Left ventricle myocardium superior (tissue), 1 donor: ENCODE data around the gene ALDH1A2. TPM values are rescaled to one million over a fixed set of nuclear protein-coding genes. Genes with fewer than 3 reads are reported as not detected.
A peak's percentile ranks its signal among the peaks of the same experiment; 100 is the strongest.

Experiments
- ATAC-seq: fragments of 200-7000 bp; cut with Tn5 transposase; one replicate; pipeline ENCODE4 v1.9.1; 2020; ENCODE audit warnings: mild to moderate bottlenecking, moderate library complexity
- DNase-seq: peaks from one replicate; pipeline ENCODE4 v3.0.0-alpha.2; 2020
- intact Hi-C: fragments of 100-400 bp; cut with micrococcal nuclease; formaldehyde crosslinking; loops from one replicate; pipeline ENCODE4 v1.11.0; 2022
- total RNA-seq: library from RNA; stranded (reverse); fragmentation: NEBNext Ultra II Directional; extraction: Animal tissue kit (Norgen Biotek cat#: 25700); gene quantifications from one replicate; pipeline ENCODE4 v1.2.1, GENCODE V29; 2021
- donor health status: DM: no; HTN: yes; CAD: no; lungs with severe emphysema.

The ALDH1A2 gene
- total RNA-seq, 1 donor from 2014 or later = 10.4 TPM

DNA sequence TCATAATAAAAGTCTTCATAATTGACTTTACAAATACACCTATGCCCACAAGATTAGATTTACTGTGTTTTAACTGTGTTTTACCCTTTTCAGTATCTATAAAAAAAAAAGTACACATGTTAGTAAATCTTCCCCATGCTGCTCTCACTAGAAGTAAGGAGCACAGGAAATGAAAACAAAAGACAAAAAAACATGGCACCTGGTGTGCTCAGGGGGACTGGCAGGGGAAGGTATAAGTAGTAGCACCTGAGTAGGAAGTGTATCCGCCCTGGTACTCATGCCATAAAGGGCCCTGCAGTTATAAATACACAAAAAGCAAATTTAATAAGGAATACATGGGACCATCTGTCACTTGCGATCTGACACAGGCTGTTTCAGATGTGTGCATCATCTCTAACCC, 8.9 kb upstream of the ALDH1A2 start:
- ATAC-seq (no peak), DNase-seq (no peak)
- intact Hi-C loops = loop anchor here (5.0 kb wide), 1 partner anchor 317 kb away; no protein-coding TSS in a partner anchor

DNA sequence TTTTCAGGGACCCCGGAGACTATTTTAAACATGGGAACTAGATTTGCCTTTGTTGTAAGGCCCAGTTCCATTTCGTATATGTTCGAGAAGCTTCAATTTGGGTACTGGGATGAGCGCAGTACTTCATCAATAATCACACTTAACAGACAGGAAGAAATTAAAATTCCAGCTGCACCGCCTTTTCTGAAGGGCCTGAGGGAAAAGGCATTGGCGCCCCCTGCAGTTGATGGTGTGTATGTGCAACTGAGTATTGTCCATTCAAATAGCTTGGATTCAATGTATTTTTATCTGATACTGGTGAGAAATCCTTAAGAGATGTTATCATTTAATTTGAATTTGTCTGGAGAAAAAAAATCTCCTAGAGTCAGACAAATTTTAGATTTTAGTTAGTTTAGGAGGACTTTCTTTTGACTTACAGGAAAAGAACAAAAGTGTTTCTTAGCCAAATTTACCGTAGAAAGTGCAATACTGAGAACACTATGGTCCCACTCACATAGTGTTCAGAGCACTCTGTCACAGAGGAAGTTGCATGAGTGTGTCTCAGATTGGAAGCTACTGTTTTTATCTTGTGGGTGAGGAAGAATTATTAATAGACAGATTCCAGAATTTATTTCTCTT, 5.4 kb upstream of the ALDH1A2 start:
- DNase-seq = peak; percentile 65
- intact Hi-C loops = loop anchor here (5.0 kb wide), 1 partner anchor 314 kb away; no protein-coding TSS in a partner anchor
- ATAC-seq = no peak

DNA sequence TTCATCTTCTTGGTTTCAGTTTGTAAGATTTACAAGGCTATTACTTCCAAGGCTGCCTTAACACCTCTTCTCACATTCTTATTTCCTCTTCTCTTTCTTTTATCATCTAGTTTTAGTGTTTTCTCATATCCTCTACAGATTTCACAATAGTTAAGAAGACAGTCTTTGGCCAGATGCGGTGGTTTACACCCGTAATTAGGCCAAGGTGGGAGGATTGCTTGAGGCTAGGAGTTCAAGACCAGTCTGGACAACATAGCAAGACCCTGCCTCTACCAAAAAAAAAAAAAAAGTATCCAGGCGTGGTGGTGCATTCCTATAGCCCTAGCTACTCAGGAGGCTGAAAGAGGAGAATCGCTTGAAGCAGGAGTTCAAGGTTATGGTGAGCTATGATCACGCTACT, 3.5 kb upstream of the ALDH1A2 start:
- DNase-seq (no peak), ATAC-seq (no peak)
- intact Hi-C loops = loop anchor here (5.0 kb wide), 1 partner anchor 202 kb away; no protein-coding TSS in a partner anchor

DNA sequence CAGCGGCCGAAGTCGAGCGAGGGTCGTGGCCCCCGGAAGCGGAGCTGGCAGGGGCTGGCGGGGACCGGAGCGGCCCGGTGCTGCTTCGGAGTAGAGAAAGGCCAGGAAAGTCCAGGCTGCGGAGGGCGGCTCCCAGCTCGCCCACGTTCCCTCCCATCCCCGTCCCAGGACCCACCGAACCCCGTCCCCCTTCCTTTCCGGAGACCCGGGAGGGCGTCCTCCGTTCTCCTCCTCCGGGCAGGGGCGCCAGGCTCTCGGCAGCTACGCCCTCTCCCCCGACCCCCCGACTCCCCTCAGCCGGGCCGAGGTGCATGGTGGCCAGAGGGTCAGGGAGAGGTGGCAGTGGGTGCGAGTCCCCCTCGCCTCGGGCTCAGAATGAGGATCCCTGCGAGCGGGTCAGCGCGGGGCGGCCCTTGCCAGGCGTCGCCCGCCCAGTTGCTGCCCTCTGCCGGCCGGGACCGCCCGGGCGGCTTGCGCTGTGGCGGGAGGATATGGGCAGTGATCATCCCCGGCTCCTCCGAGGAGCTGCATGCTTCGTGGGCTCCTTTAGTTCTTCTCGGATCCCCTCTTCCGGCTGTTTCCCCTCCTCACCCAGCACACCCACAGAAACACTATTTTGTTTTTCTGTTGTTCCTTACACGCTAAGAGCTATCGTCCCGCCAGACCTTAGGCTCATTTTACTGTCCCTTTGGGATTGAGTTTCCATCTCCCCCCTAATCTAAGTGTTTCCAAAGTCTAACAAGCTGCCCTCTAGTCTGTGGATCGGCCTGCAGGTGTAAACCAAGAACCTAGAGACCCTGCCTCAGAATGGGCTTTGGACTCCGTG, 744 bp upstream of the ALDH1A2 start:
- DNase-seq (peak; percentile 87), ATAC-seq (peak; percentile 96)
- intact Hi-C loops = loop anchor here (5.0 kb wide), 1 partner anchor 199 kb away; no protein-coding TSS in a partner anchor

DNA sequence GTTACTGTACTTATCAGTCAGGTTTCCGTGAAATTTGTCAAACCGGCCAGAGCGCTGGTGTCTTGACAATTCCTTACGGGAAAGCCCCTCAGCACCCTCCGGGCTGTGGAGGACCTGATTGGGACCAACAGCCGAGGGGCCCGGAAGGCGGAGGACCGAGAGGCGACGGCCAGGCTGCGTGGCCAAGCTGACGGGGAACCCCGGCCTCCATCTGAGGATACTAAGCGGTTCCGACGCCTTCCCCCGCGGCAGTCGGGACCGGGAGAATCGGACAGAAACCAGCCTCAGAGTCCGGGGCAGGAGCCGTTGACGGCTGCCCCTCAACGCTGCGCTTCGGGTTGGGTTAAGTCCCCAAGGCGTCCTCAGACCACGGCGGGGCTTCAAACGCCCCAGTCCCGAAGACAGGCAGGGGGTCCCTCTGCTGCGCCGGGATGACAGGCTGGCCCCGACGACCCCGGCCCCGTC, 499 bp downstream of the ALDH1A2 start:
- intact Hi-C loops = loop anchor here (5.0 kb wide), 1 partner anchor 198 kb away; no protein-coding TSS in a partner anchor
- peak; percentile 27 for ATAC-seq
- peak; percentile 58 for DNase-seq

DNA sequence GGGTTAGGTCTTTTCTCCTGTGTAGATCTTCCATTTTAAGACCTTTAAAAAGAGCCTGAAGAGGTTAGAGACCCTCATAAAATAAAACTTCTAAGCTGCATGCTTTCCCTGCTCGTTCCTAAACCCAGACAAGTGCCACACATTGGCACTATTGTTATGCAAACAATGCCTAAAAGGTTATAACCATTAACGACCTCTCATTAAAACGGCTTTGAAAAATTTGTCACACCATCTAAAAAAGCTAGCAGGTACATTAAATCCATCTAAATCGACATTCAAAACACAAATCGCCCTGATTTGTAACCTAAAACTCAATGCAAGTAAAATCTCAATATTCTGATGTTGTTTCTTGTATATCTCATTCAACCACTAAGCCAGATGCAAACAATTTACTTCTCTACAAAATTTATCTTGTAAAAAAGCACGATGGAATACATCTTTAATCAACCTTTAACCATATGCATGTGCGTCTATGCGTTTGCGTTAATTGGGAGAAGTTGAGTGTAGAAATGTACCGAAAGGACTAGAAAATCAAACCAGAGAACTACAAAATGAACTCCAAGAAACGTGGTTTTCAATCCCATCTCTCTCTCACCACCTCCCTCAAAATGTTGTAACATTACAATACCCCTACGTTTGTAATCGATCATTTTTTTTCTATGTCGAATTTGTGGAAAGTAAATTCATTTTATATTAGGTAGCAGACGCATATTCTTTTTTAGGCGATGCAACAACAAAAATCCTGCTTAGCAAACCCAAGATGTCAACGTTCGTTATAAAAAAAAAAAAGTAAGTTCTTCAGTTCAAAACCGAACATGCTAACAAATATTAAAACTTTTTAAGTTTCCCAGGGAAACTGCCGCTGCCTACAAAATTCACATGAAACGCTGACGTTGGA, 1.2 kb downstream of the ALDH1A2 start:
- intact Hi-C loops = no loop called here
- ATAC-seq (no peak), DNase-seq (no peak)

DNA sequence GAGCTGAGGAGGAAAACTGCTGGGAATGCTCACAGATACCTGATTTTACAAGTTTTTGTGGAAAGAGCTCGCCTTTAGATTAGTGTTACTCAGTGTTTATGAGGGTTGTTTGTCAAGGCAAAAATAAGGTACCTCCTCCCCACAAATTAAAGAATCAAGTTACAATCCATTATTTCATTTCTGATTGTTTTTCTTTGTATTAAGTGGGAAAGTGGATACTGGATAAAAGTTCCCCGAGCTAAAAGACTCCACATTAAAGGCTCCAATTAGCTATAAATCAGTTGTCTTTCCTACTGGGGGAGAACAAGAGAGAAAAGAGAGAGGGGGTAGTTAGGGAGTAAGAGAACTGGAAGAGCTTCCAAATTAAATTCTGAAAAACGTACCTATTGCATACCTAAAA, 1.9 kb downstream of the ALDH1A2 start:
- intact Hi-C loops = no loop called here
- no peak for ATAC-seq
- DNase-seq = no peak

DNA sequence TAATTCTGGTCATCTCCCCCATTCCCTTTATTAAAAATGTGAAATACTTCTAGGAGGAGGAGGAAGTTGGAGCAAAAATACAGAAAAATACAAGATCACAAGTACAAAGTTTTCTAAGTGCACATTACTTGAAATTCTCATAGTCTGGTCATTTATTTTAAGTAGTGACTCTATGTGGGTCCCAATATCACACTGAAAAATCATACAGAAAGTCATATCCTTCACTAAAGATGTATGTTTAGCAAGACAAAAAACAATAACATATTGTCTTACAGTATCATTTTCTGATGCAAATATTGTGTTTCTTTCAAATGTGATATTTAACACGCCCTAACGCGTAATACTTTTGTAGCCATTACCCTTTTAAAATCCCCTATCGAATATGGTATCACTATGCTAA, 2.5 kb downstream of the ALDH1A2 start:
- intact Hi-C loops = no loop called here
- DNase-seq = no peak
- no peak for ATAC-seq

DNA sequence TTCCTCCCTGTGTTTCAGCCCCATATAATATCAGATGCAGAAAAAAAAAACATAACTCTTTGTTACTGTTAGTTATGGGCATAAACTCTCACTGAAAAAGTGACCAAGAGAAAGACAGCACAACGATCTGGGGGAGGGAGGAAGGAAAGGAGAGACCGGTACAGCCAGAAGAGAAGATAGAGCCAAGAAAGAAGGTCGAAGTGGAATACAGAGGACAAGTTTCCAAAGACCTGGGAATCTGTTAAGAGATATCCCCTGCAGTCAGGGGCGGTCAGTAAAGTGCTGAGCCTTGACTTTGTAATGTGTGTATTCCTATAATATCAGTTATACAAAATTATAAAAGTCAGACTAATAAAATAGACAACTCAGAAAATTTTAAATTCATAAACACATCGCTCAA, 3.3 kb downstream of the ALDH1A2 start:
- ATAC-seq = no peak
- intact Hi-C loops = no loop called here

DNA sequence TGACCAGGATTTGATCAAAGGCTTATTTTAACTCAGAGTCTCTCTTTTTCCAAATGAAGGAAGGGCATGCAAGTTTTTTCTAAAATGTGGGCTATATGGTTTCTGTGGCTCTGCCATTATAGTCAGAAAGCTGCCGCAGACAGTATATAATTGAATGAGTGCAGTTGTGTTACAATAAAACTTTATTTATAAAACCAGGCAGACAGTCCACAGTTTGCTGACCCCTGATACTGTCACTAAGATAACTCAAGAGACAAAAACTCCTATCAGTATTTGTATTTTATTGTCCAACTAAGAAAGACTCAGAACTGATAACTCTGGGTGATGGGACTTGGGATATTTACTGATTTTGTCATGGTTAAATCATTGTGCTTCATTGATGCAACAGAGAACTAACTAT, 4.9 kb downstream of the ALDH1A2 start:
- DNase-seq = no peak
- no peak for ATAC-seq
- intact Hi-C loops = no loop called here

More for the DNA sequence above, 3.3 kb downstream of the ALDH1A2 start:
- no peak for DNase-seq

DNA sequence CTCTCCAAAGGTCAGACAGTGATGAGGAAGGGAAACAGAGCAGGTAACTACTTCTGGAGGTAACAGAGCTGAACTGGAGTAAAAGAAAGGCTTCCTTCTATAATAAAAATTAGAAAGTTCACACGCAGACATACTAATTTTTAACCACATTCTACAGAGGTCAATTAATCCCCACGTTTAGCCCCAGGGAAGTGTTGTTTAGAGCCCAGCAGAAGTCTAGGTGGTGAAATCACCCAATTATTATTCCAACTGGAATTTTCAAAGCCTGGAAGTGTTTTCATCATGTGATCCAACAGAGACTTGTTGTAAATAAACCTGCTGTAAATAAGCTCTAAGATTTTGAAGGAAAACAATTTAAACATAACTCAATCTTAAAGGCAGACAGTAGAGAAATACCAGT, 6.8 kb downstream of the ALDH1A2 start:
- DNase-seq (no peak), ATAC-seq (no peak)
- intact Hi-C loops = no loop called here

DNA sequence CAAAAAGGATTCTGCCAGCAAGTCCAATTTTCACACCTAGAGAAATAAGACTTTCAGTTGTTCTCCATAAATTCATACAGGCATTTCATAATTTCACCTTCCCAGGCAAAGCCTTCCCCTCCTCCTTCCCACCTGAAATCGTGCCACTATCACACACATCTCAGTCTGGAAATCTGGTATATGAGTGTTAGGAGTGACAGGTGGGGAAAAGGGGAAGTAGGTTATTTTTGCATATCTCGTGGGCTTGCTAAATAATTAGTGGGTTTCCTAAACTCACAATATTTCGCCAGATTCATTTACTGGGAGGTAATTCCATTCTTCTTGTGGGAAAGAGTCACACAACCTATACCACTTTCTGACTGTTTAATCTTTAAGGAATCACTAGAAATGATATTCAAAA, 7.4 kb downstream of the ALDH1A2 start:
- intact Hi-C loops = no loop called here
- ATAC-seq (no peak), DNase-seq (no peak)

DNA sequence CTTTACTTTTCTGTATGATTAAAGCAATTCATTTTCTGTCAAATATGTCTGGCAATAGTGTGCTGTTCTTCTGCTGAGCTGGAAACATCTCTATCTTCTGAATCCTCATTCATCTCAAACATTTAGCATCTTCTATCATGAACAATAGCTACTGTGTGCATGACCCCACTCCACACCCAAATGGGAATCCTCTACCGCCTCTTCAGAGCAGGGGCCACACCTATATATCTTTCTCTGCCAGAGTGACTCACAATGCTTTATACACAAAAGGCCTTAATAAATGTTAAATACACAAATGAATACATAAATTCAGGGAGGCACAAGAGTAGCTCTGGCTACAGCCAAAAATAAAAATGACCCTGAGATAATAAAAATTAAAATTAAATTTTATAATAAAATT, 8.0 kb downstream of the ALDH1A2 start:
- no peak for DNase-seq
- ATAC-seq = no peak
- intact Hi-C loops = no loop called here

DNA sequence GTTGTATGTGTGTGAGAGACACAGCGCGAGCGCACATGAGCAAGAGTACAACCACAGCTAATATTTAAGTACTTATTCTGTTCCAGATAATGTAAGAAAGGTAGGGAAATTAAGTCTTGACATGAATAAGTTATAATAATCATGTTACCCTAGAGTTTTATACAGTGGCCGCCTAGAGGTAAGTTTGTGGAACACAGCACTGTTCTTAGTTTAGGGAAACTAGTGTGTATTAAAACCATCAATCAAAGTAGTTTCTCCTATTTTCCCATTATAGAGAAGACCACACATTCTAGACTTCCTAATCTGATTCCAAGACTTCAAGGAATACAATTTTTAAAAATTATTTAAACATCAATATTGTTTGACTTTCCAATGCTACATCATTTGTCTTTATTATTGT, 9.5 kb downstream of the ALDH1A2 start:
- intact Hi-C loops = no loop called here
- ATAC-seq = no peak

DNA sequence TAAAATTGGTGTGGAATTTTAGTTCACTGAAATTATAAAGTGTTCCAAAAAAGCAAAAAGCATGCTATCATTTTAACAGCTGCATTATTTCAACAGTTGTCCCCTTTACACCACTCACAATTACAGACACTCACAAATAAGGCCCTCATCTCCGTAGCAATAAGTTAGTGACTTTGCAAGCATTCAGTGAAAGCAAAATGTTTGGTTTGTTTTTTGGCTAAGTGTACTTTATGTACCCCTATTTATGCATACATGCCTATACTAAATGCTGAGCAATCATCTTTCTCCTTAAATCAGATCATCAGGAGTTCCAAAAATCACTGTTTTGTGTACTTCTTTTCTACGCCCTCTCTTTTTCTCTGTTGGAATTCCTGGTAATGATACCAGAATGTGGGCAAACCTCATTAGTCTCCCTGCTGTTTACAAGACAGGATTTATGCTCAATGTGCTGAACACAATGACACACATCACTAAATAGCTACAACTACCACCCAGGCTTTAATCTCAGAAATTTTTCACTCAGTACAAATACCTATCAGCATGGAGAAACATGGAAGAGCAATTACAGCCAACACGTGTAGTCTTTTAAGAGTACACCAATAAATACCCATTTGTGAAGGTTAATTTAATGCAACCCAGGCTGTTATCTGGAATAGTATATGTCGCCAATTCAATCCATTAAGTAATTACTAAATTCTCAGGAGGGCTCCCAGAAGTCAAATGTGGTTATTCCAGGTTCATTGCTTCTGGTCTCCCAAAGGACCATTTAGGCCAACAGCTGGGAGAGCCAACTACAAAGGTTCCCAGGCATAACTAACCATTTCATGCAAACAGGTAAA, 12.0 kb downstream of the ALDH1A2 start:
- intact Hi-C loops = no loop called here
- ATAC-seq = peak; percentile 34
- no peak for DNase-seq

More for the DNA sequence above, 9.5 kb downstream of the ALDH1A2 start:
- DNase-seq = no peak

DNA sequence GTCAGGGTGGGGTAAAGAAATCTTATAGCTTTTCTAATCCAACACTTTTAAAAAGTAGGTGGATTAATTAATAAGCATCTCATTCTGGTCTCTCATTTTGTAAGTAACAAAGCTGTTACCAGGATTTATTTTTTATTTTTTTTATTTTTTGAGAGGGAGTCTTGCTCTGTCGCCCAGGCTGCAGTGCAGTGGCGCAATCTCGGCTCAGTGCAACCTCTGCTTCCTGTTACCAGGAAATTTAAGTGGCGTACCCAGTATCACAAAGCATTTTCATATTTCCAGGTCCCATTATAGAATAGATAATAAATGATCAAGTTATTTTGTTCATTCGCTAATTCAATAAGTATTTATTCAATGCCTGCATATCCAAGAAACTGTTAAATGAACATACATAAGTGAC, 13.2 kb downstream of the ALDH1A2 start:
- DNase-seq (peak; percentile 21), ATAC-seq (no peak)
- intact Hi-C loops = no loop called here

DNA sequence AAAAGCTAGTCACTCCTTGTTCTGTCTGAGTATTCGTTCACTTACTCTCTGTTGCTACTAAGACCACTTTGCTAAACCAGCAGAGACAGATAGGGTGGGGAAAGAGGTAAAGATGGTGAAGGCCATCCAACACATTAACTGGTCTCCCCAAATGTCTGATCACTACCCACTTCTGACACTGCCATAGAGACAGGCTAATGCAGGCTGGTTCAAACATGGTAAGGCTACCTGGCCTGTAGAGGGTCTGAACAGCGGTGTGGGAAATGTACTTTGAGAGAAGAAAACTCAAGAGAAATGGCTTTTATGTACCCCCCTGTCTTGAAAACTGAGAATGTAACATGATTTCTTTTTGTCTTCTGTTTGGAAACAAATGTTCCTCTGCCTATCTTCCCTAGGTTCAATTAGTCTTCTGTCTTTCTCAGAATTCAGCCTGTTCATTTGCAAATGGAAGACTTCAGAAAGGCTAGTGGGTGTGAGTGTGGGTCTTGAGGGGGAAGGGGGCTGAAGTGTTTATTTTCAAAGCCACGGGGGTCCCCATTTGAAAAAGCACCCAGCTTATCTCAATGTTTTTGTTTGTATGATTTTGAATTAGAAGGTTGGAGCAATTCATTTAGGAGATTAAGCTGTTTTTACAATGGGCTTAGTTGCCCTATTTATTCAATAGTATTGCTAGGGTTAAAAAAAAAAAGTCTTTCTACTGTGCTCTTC, 15.8 kb downstream of the ALDH1A2 start:
- ATAC-seq = no peak
- DNase-seq = no peak
- intact Hi-C loops = loop anchor here (10.0 kb wide), 1 partner anchor 145 kb away; no protein-coding TSS in a partner anchor

DNA sequence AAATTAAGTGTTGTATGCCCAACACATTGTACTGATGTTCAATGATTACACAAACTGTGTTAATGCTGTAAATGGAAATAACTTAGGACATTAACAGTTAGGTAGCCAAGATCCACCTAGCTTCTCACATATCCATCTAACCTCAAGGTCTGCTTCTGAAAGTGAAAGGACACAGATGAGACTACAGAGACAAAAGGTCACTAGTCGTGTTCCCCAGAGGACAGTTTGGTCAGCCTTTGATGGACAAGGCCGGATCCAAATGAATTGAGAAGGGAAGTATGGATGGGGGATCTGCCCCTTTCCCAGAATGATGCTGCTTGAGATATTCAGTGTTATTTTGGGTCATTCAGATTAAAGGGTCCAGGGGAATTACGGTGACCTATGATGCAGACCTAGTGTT, 17.2 kb downstream of the ALDH1A2 start:
- ATAC-seq = no peak
- intact Hi-C loops = loop anchor here (10.0 kb wide), 1 partner anchor 143 kb away; no protein-coding TSS in a partner anchor

More for the DNA sequence above, 17.2 kb downstream of the ALDH1A2 start:
- no peak for DNase-seq
